NCI-H1105 treated with DMSO at 0.1 percent for 48 hours (cell line): ENCODE data around the gene CARD16.
"Not testable (repeated sequence)": the region's sequence is repeated elsewhere in the genome, so short reads cannot be mapped to it uniquely, and the experiment has no call there.

Experiments used
- DNase-seq: peaks from one replicate; lab custom pipeline; 2025; lab: John Stamatoyannopoulos, UW

Gene CARD16

GRCh38 chr11:105049481-105049880, 4.3 kb upstream of the CARD16 start:
- no peak for DNase-seq

GRCh38 chr11:105046898-105047579, 1.9 kb upstream of the CARD16 start:
- DNase-seq, result no peak

GRCh38 chr11:105045676-105046296, 651 bp upstream of the CARD16 start:
- DNase-seq, result no peak

GRCh38 chr11:105042178-105042577, 3.0 kb downstream of the CARD16 start:
- no peak for DNase-seq

- DNase-seq, result no peak
Measured at GRCh38 chr11:105040703-105041102, 4.4 kb downstream of the CARD16 start.

- DNase-seq, result no peak
Measured at GRCh38 chr11:105034813-105035620, 10.1 kb downstream of the CARD16 start, which contains the start of gene CASP1. TSS of gene CASP1 (minus strand) at chr11:105035144. CDS start at chr11:105035113, 31 bp downstream.

- not testable (repeated sequence) for DNase-seq
Measured at GRCh38 chr11:105034388-105034787, 10.7 kb downstream of the CARD16 start.

- DNase-seq, result no peak
Measured at GRCh38 chr11:105033781-105034180, 11.4 kb downstream of the CARD16 start.

- DNase-seq, result no peak
Measured at GRCh38 chr11:105033343-105033742, 11.8 kb downstream of the CARD16 start.

GRCh38 chr11:105032495-105032894, 12.6 kb downstream of the CARD16 start:
- DNase-seq, result no peak

GRCh38 chr11:105027678-105028077, 17.5 kb downstream of the CARD16 start:
- DNase-seq, result no peak

GRCh38 chr11:105024394-105024793, 20.7 kb downstream of the CARD16 start:
- DNase-seq, result no peak

- DNase-seq, result no peak
Measured at GRCh38 chr11:105023003-105023402, 22.1 kb downstream of the CARD16 start, which contains the start of gene CASP5. TSS of gene CASP5 (minus strand) at chr11:105023168. CDS start at chr11:105023136, 32 bp downstream.

- no peak for DNase-seq
Measured at GRCh38 chr11:105022527-105022926, 22.6 kb downstream of the CARD16 start.

GRCh38 chr11:105007463-105007862, 37.7 kb downstream of the CARD16 start:
- no peak for DNase-seq

- DNase-seq, result no peak
Measured at GRCh38 chr11:105005451-105005845, 39.7 kb downstream of the CARD16 start.

GRCh38 chr11:105004021-105004420, 41.1 kb downstream of the CARD16 start:
- DNase-seq, result no peak

GRCh38 chr11:105003151-105003550, 42.0 kb downstream of the CARD16 start:
- no peak for DNase-seq

GRCh38 chr11:105000797-105001196, 44.3 kb downstream of the CARD16 start:
- DNase-seq, result no peak

GRCh38 chr11:105000167-105000566, 45.0 kb downstream of the CARD16 start:
- DNase-seq, result no peak

- DNase-seq, result no peak
Measured at GRCh38 chr11:104999721-105000120, 45.4 kb downstream of the CARD16 start.

GRCh38 chr11:104997288-104997687, 47.8 kb downstream of the CARD16 start:
- DNase-seq, result no peak

- DNase-seq, result peak; percentile 68
Measured at GRCh38 chr11:104995001-104995408, 50.1 kb downstream of the CARD16 start.
